ENCODE results near the gene GDPD2.

Gene GDPD2

GRCh38 chrX:70466968-70467367, 43.9 kb downstream of the GDPD2 start:
- TF ChIP-seq ZNF121 (tag by site-specific recombination; IDR thresholded peaks at IDR 0.05) = peak; percentile 77
- TF ChIP-seq ZNF433 (tag by site-specific recombination; IDR thresholded peaks at IDR 0.05; ENCODE audit: low read depth) = no peak
- Histone ChIP-seq H3K9me3 (ENCODE audit: control insufficient read depth, insufficient read depth, low read depth, low read length) (no peaks in the 10 kb centered on the region), H3K36me3 (ENCODE audit: control insufficient read depth in 2 of 2, insufficient read depth in 1 of 2, low read length in 2 of 2) (peaks cover 17 to 19% of the 10 kb centered on the region in 2 experiments), H3K27ac (ENCODE audit: extremely low read depth, low read depth, low read length) (no peak overlapping the region), H3K4me1 (ENCODE audit: control insufficient read depth, insufficient read depth, low read length) (no peaks in the 10 kb centered on the region), H3K4me3 (ENCODE audit: low read depth, low read length) (no peak overlapping the region)
- POLR2A ChIA-PET = no interaction called here
- CTCF ChIA-PET = no interaction called here

- ChIA-PET POLR2A (no interaction called here), CTCF (interaction anchor here (0.5 kb wide), 1 partner anchor 8 kb away, joined by 3 read pairs; no protein-coding TSS in a partner anchor)
- Histone ChIP-seq H3K36me3 (ENCODE audit: control insufficient read depth in 2 of 2, insufficient read depth in 1 of 2, low read length in 2 of 2) (peaks cover 17 to 21% of the 10 kb centered on the region in 2 experiments), H3K27ac (ENCODE audit: extremely low read depth, low read depth, low read length) (no peak overlapping the region), H3K4me3 (ENCODE audit: low read depth, low read length) (no peak overlapping the region), H3K4me1 (ENCODE audit: control insufficient read depth, insufficient read depth, low read length) (no peaks in the 10 kb centered on the region), H3K9me3 (ENCODE audit: control insufficient read depth, insufficient read depth, low read depth, low read length) (no peaks in the 10 kb centered on the region)
- peak; percentile 77 for TF ChIP-seq ATF2 (tag by site-specific recombination; IDR thresholded peaks at IDR 0.05; ENCODE audit: low read depth)
- no peak for TF ChIP-seq SCRT1 (tag by site-specific recombination; IDR thresholded peaks at IDR 0.05; ENCODE audit: borderline replicate concordance)
Measured at GRCh38 chrX:70468709-70469108, 45.6 kb downstream of the GDPD2 start.

GRCh38 chrX:70470850-70471289, 47.8 kb downstream of the GDPD2 start:
- Histone ChIP-seq H3K36me3 (ENCODE audit: control insufficient read depth in 2 of 2, insufficient read depth in 1 of 2, low read length in 2 of 2) (peaks cover 13% of the 10 kb centered on the region in 2 experiments), H3K27ac (ENCODE audit: extremely low read depth, low read depth, low read length) (no peak overlapping the region), H3K4me3 (ENCODE audit: low read depth, low read length) (no peak overlapping the region), H3K4me1 (ENCODE audit: control insufficient read depth, insufficient read depth, low read length) (no peaks in the 10 kb centered on the region; the same call in 1 of the 2 replicates), H3K9me3 (ENCODE audit: control insufficient read depth, insufficient read depth, low read depth, low read length) (no peaks in the 10 kb centered on the region)
- CTCF ChIA-PET = interaction anchor here (0.6 kb wide), 2 partner anchors 232 to 296 kb away, joined by 4 read pairs; no protein-coding TSS in a partner anchor
- TF ChIP-seq ZBTB7A (tag by site-specific recombination; IDR thresholded peaks at IDR 0.05; ENCODE audit: low read depth) = no peak
- peak; percentile 90 for TF ChIP-seq ATF2 (tag by site-specific recombination; IDR thresholded peaks at IDR 0.05; ENCODE audit: low read depth)
- no peak for TF ChIP-seq ZBTB48 (tag by site-specific recombination; IDR thresholded peaks at IDR 0.05)
- peak; percentile 67; the same call in 1 of the 2 replicates for TF ChIP-seq ZNF600 (tag by site-specific recombination; IDR thresholded peaks at IDR 0.05)
- peak; percentile 88 for TF ChIP-seq ZNF692 (tag by site-specific recombination; IDR thresholded peaks at IDR 0.05)
- peak; percentile 81 for TF ChIP-seq PRDM10 (tag by site-specific recombination; IDR thresholded peaks at IDR 0.05)
- no peak for TF ChIP-seq ZNF654 (tag by site-specific recombination; IDR thresholded peaks at IDR 0.05; ENCODE audit: low read depth)
- peak; percentile 71 for TF ChIP-seq ZNF629 (tag by site-specific recombination; IDR thresholded peaks at IDR 0.05)
- TF ChIP-seq ZNF510 (tag by site-specific recombination; IDR thresholded peaks at IDR 0.05; ENCODE audit: insufficient replicate concordance) = no peak
- peak; percentile 57; the same call in 1 of the 2 replicates for TF ChIP-seq ZBTB21 (tag by site-specific recombination; IDR thresholded peaks at IDR 0.05)
- TF ChIP-seq ZBTB17 (tag by site-specific recombination; IDR thresholded peaks at IDR 0.05) = no peak
- no peak for TF ChIP-seq ZNF341 (tag by site-specific recombination; IDR thresholded peaks at IDR 0.05; ENCODE audit: low read depth)
- no peak for TF ChIP-seq ZNF140 (tag by site-specific recombination; IDR thresholded peaks at IDR 0.05)
- TF ChIP-seq SP7 (tag by site-specific recombination; IDR thresholded peaks at IDR 0.05) = 0 out of 2 replicates have a peak, but pooled peaks have one; percentile 18
- peak; percentile 80 for TF ChIP-seq ZFP69B (tag by site-specific recombination; IDR thresholded peaks at IDR 0.05)
- no peak for TF ChIP-seq ZNF660 (tag by site-specific recombination; IDR thresholded peaks at IDR 0.05)
- POLR2A ChIA-PET = no interaction called here
